OCI-LY3 (cell line): ENCODE results near the gene FXR2.
A peak's percentile ranks its signal among the peaks of the same experiment; 100 is the strongest.
"Not testable (repeated sequence)": the region's sequence is repeated elsewhere in the genome, so short reads cannot be mapped to it uniquely, and the experiment has no call there.

Experiments
- H2AFZ ChIP-seq: fragments of 200-600, 300-600 bp; shearing (Covaris generic); 2 replicates; pipeline ENCODE4 v1.6.0; 2014; ENCODE audit warnings: antibody characterized with exemption, low read depth, low read length
- H3K27ac ChIP-seq: fragments of 200-600, 300-600 bp; sonication (generic); 2 replicates; pipeline ENCODE4 v1.5.1; 2014; ENCODE audit warnings: mild to moderate bottlenecking, low read length, moderate library complexity, mixed read lengths
- H3K27me3 ChIP-seq: fragments of 200-600, 300-600 bp; sonication (generic); 2 replicates; pipeline ENCODE4 v1.6.1; 2014; ENCODE audit warnings: low read depth, low read length, mixed read lengths
- H3K36me3 ChIP-seq: fragments of 200-600, 300-600 bp; sonication (generic); replicated peaks from 2 replicates; pipeline ENCODE3; 2014; ENCODE audit warnings: low read depth, low read length, mixed read lengths
- H3K4me1 ChIP-seq: fragments of 300-600, 200-600 bp; sonication (generic); 2 replicates; pipeline ENCODE4 v1.6.1; 2014; ENCODE audit warnings: low read length, mixed read lengths
- H3K4me2 ChIP-seq: fragments of 200-600, 300-600 bp; sonication (generic); 2 replicates; pipeline ENCODE4 v1.6.1; 2014; ENCODE audit warnings: low read length, mixed read lengths
- H3K4me3 ChIP-seq: fragments of 300-600, 200-600 bp; sonication (generic); 2 replicates; pipeline ENCODE4 v1.5.1; 2014; ENCODE audit warnings: antibody characterized with exemption, mild to moderate bottlenecking, low read length, moderate library complexity
- H3K79me2 ChIP-seq: fragments of 300-600, 200-600 bp; shearing (Covaris generic); 2 replicates; pipeline ENCODE4 v1.6.1; 2014; ENCODE audit warnings: mild to moderate bottlenecking, low read length, mixed read lengths
- H3K9ac ChIP-seq: fragments of 300-600, 200-600 bp; shearing (Covaris generic); 2 replicates; pipeline ENCODE4 v1.6.0; 2014; ENCODE audit warnings: mild to moderate bottlenecking, low read length, moderate library complexity
- H3K9me3 ChIP-seq: fragments of 200-600, 300-600 bp; shearing (Covaris generic); 2 replicates; pipeline ENCODE4 v1.6.1; 2014; ENCODE audit warnings: low read length, mixed read lengths; ENCODE audit not compliant: insufficient read depth
- H4K20me1 ChIP-seq: fragments of 200-600, 300-600 bp; sonication (generic); 2 replicates; pipeline ENCODE4 v1.6.1; 2016; ENCODE audit warnings: low read length, mixed read lengths; ENCODE audit not compliant: insufficient read depth
- EZH2phosphoT487 ChIP-seq: fragments of 200-600 bp; shearing (Covaris generic); IDR thresholded peaks from 2 replicates; pipeline ENCODE4 v1.6.1; 2018; ENCODE audit warnings: antibody characterized with exemption, mixed run types, low read depth
- TF ChIP-seq, protein P1 (sequence below): fragments of 200-600, 300-600 bp; sonication (generic); IDR thresholded peaks from 2 replicates; pipeline ENCODE4 v1.5.1; 2014; ENCODE audit warnings: antibody characterized with exemption, low read length, low read depth

FXR2 gene

DNA sequence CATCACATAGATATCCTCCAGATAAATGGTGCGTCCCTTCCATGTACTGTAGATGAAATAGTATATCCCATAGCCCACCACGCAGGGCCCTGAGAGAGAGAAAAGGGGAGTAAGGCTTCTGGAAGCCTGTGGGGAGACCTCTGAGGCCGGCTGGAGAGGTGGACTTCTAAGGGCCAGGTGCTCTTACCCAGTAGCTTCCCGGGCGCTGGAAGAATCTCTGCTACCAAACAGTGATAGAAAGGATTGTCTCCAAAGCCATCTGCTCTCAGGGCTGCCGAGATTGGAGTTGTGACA is 12.2 kb upstream of the FXR2 start:
- TF ChIP-seq EZH2phosphoT487: no peak
- TF ChIP-seq, protein P1, sequence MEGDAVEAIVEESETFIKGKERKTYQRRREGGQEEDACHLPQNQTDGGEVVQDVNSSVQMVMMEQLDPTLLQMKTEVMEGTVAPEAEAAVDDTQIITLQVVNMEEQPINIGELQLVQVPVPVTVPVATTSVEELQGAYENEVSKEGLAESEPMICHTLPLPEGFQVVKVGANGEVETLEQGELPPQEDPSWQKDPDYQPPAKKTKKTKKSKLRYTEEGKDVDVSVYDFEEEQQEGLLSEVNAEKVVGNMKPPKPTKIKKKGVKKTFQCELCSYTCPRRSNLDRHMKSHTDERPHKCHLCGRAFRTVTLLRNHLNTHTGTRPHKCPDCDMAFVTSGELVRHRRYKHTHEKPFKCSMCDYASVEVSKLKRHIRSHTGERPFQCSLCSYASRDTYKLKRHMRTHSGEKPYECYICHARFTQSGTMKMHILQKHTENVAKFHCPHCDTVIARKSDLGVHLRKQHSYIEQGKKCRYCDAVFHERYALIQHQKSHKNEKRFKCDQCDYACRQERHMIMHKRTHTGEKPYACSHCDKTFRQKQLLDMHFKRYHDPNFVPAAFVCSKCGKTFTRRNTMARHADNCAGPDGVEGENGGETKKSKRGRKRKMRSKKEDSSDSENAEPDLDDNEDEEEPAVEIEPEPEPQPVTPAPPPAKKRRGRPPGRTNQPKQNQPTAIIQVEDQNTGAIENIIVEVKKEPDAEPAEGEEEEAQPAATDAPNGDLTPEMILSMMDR: no peak
- Histone ChIP-seq H3K9me3 (no peaks in the 10 kb centered on the region), H3K9ac (peak overlapping the region; percentile 97), H3K4me3 (peak overlapping the region; percentile 100), H3K36me3 (no peaks in the 10 kb centered on the region), H2AFZ (no peak overlapping the region), H3K4me1 (0 out of 2 replicates have a peak, but pooled peaks cover 4% of the 10 kb centered on the region), H3K79me2 (no peaks in the 10 kb centered on the region), H3K27ac (no peak overlapping the region), H3K4me2 (peak overlapping the region; percentile 91), H3K27me3 (no peaks in the 10 kb centered on the region), H4K20me1 (no peaks in the 10 kb centered on the region)

DNA sequence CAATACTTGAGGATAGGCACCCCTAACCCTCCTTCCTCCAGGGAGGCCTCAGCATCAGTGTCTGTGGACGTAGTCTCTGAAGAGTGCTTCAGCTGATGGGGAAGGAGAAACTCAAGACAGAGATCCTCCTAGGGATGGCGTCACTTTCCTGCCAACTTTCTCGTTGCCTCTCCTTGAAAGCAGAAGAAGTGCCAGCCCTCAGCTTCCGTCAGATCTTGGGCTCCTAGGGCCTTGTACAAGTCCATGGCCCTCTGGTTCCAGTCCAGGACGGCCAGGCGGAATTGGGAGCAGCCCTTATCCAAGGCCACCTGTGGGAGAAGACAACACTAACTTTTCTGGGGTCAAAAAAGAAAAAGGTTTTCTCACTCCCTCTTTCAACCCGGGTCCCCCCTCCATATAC is 11.6 kb upstream of the FXR2 start:
- Histone ChIP-seq H4K20me1 (no peaks in the 10 kb centered on the region), H3K27me3 (no peaks in the 10 kb centered on the region), H2AFZ (no peak overlapping the region), H3K9me3 (no peaks in the 10 kb centered on the region), H3K27ac (no peak overlapping the region), H3K4me3 (no peak overlapping the region; the same call in 1 of the 2 replicates), H3K79me2 (no peaks in the 10 kb centered on the region), H3K4me2 (no peak overlapping the region), H3K9ac (no peak overlapping the region), H3K36me3 (no peaks in the 10 kb centered on the region), H3K4me1 (0 out of 2 replicates have a peak, but pooled peaks cover 4% of the 10 kb centered on the region)
- no peak for TF ChIP-seq EZH2phosphoT487
- TF ChIP-seq, protein P1: no peak

DNA sequence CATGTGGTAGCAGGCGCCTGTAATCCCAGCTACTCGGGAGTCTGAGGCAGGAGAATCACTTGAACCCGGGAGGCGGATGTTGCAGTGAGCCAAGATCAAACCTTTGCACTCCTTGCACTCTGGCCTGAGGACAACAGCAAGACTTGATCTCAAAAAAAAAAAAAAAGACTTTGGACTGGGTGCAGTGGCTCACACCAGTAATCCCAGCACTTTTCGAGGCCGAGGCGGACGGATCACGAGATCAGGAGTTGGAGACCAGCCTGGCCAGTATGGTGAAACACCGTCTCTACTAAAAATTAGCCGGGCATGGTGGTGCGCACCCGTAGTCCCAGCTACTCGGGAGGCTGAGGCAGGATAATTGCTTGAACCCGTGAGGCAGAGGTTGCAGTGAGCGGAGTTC is 11.1 kb upstream of the FXR2 start:
- H3K36me3 ChIP-seq, H3K4me2 ChIP-seq, H4K20me1 ChIP-seq, H2AFZ ChIP-seq, H3K27me3 ChIP-seq, H3K4me1 ChIP-seq, H3K79me2 ChIP-seq, H3K9me3 ChIP-seq, H3K9ac ChIP-seq, H3K4me3 ChIP-seq, H3K27ac ChIP-seq: not testable (repeated sequence)

DNA sequence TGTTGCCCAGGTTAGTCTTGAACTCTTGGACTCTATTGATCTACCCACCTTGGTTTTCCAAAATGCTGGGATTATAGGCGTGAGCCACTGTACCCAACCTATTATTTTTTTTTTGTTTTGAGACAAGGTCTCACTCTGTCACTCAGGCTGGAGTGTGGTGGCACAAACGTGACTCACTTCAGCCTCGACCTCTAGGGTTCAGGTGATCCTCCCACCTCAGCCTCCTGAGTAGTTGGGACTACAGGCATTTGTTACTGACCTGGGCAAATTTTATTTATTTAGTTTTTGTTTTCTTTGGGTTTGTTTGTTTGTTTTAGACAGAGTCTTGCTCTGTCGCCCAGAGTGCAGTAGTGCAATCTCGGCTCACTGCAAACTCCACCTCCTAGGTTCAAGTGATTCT is 9.0 kb upstream of the FXR2 start:
- 0 out of 2 replicates have a peak, but pooled peaks cover 4% of the 10 kb centered on the region for H3K4me1 ChIP-seq
- no peak overlapping the region for H3K9ac ChIP-seq
- no peaks in the 10 kb centered on the region for H3K36me3 ChIP-seq
- H3K9me3 ChIP-seq: no peaks in the 10 kb centered on the region
- H3K4me3 ChIP-seq: no peak overlapping the region
- no peak overlapping the region for H3K27ac ChIP-seq
- H3K27me3 ChIP-seq: no peaks in the 10 kb centered on the region
- TF ChIP-seq, protein P1: no peak
- no peak for TF ChIP-seq EZH2phosphoT487
- H2AFZ ChIP-seq: no peak overlapping the region
- no peak overlapping the region for H3K4me2 ChIP-seq
- H3K79me2 ChIP-seq: no peaks in the 10 kb centered on the region
- H4K20me1 ChIP-seq: no peaks in the 10 kb centered on the region

DNA sequence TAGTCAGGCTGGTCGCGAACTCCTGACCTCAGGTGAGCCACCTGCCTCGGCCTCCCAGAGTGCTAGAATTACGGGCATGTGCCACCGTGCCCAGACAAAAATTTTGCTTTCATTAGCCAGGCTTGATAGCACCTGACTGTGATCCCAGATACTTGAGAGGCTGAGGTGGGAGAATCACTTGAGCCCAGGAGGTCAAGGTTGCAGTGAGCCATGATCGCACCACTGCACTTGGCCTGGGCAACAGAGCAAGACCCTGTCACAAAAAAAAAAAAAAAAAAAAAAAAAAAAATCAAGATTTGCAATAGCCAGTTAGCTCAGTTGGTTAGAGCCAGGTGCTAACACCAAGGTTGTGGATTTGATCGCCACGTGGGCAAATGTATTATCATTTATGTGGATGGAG is 6.1 kb upstream of the FXR2 start:
- Histone ChIP-seq H3K4me3 (no peak overlapping the region), H3K79me2 (no peaks in the 10 kb centered on the region)

More for the DNA sequence above, 6.1 kb upstream of the FXR2 start:
- no peaks in the 10 kb centered on the region for H3K36me3 ChIP-seq
- no peaks in the 10 kb centered on the region for H3K9me3 ChIP-seq
- no peaks in the 10 kb centered on the region for H3K4me1 ChIP-seq
- no peak overlapping the region for H3K4me2 ChIP-seq
- H3K27ac ChIP-seq: no peak overlapping the region
- no peak overlapping the region for H3K9ac ChIP-seq
- TF ChIP-seq EZH2phosphoT487: no peak
- TF ChIP-seq, protein P1: no peak
- H4K20me1 ChIP-seq: no peaks in the 10 kb centered on the region
- H3K27me3 ChIP-seq: no peaks in the 10 kb centered on the region
- no peak overlapping the region for H2AFZ ChIP-seq
